ENCODE data around the gene GFER. TPM values are rescaled to one million over a fixed set of nuclear protein-coding genes. Genes with fewer than 3 reads are reported as not detected.
"Not testable (repeated sequence)": the region's sequence is repeated elsewhere in the genome, so short reads cannot be mapped to it uniquely, and the experiment has no call there.

The GFER gene
- total RNA-seq: 9.0 TPM

DNA sequence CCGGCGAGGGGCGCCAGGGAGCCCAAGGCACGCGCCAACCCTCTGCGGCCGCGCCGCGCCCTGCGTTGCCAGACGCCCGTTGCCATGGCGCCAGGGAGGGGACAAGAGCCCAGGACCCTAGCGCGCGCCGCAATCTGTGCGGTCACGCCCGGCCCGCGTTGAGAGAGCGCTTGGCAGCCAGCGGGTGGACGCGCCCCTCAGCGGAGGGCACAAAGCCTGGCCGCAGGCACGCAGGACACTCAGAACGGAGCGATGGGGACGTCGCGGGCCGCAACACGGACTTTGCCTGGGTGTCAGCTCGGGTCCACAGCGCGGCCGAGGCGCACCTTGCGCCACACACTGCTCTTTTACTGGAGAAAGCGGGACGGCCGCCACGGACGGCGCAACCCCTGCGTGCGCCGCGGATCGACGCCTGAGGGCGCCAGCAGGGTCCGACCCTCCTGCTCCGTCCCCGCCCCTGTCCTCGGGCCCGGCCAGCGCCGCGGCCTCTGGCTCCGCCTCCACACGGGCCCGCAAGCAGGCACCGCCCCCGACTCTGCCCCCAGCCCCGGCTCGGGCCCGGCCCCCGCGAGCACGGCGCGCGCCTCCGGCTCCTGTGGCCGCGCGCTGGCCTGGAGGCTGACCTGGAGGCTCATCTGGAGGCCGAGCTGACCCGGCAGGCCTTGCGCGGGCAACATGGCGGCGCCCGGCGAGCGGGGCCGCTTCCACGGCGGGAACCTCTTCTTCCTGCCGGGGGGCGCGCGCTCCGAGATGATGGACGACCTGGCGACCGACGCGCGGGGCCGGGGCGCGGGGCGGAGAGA is at the start of gene GFER:
TSS of gene GFER (plus strand) at position 650 of the 803 bp plus-strand sequence. CDS start at position 676, 26 bp downstream.
- H3K4me1 ChIP-seq (ENCODE audit: insufficient read depth, low read length): peaks cover 21% of the 10 kb centered on the region
- no peaks in the 10 kb centered on the region for H3K9me3 ChIP-seq (ENCODE audit: low read depth, low read length)
- peak within 1 kb of the TSS; percentile 56 for H3K4me3 ChIP-seq (ENCODE audit: low read length)
- peaks cover 42% of the 10 kb centered on the region for H3K27me3 ChIP-seq (ENCODE audit: insufficient read depth, low read length)

DNA sequence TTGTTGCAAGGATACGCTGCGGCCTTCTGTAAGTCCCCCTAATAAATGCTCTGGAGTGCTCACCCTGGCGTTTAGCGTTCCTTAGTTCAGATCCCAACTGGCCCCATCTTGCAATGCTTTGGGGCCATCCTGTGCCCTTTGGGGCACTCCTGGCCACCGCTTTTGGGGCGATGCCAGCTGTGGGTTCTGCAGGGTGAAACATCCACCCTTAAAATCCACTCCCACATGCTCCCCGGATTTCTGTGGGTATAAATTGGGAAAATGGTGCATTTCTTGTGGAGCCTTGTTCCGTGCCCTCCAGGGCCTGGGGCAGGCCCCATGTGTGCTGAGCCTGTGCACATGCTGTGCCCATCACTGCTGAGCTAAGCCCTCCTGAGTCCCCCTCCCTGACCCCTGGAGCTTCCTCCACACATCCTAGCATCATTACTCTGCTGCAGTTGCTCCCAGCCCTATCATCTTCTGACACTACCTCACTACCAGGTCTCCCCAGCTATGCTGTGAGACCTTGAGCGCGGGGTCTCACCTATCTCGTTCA is 47.0 kb upstream of the GFER start:
- no peak overlapping the region for H3K4me3 ChIP-seq (ENCODE audit: low read length)

DNA sequence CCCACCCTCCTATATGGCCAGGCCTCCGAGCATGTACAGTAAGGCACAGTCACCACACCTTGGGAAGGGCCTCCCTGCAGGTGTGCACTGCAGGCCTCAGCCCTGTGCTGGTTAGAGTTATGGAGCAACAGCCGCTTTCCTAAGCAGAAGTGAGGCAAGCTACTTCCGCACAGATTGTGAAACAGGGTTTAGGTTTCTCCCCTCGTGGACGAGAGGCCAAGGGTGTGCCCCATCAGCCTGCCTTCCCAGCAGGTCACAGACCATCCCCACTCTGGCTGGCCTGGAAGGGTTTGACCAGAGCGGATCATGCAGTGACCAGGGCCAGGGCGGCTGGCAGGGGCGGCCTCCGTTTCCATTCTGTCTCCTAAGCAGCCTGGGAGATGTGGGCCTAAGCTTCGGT is 45.7 kb upstream of the GFER start:
- no peak overlapping the region for H3K4me3 ChIP-seq (ENCODE audit: low read length)
- no peaks in the 10 kb centered on the region for H3K27me3 ChIP-seq (ENCODE audit: insufficient read depth, low read length)
- peaks cover 66% of the 10 kb centered on the region for H3K4me1 ChIP-seq (ENCODE audit: insufficient read depth, low read length)
- H3K9me3 ChIP-seq (ENCODE audit: low read depth, low read length): no peaks in the 10 kb centered on the region

More for the DNA sequence above, 47.0 kb upstream of the GFER start:
- Histone ChIP-seq H3K27me3 (ENCODE audit: insufficient read depth, low read length) (no peaks in the 10 kb centered on the region), H3K4me1 (ENCODE audit: insufficient read depth, low read length) (peaks cover 58% of the 10 kb centered on the region), H3K9me3 (ENCODE audit: low read depth, low read length) (no peaks in the 10 kb centered on the region)

DNA sequence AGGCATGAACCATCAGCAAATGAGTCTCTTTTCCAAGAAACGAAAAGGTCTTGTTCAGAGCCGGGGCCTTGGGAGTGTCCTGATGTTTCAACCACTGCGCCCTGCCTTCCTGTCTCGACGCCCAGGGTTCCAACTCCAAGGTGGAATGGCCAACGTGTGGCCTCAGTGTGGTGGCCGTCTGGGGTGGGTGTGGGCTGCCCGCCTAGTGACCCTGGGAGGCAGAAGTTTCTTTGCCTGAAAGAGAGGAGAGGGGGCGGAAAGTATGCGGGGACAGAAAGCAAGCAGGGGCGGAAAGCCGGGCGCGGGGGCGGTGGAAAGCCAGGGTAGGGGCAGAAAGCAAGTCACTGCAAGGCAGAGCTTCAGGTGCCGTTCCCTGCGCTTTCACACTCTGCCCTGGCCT is 45.1 kb upstream of the GFER start:
- Histone ChIP-seq H3K4me3 (ENCODE audit: low read length) (no peak overlapping the region), H3K27me3 (ENCODE audit: insufficient read depth, low read length) (no peaks in the 10 kb centered on the region), H3K4me1 (ENCODE audit: insufficient read depth, low read length) (peaks cover 72% of the 10 kb centered on the region), H3K9me3 (ENCODE audit: low read depth, low read length) (no peaks in the 10 kb centered on the region)

DNA sequence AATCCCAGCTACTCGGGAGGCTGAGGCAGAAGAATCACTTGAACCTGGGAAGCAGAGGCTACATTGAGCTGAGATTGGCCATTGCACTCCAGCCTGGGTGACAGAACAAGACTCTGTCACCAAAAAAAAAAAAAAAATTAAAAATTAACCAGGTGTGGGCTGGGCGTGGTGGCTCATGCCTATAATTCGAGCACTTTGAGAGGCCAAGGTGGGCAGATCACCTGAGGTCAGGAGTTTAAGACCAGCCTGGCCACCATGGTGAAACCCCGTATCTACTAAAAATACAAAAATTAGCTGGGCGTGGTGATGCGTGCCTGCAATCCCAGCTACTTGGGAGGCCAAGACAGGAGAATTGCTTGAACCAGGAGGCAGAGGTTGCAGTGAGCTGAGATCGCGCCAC is 44.2 kb upstream of the GFER start:
- H3K27me3 ChIP-seq (ENCODE audit: insufficient read depth, low read length); H3K9me3 ChIP-seq (ENCODE audit: low read depth, low read length); H3K4me3 ChIP-seq (ENCODE audit: low read length): not testable (repeated sequence)
- peaks cover 76% of the 10 kb centered on the region for H3K4me1 ChIP-seq (ENCODE audit: insufficient read depth, low read length)

DNA sequence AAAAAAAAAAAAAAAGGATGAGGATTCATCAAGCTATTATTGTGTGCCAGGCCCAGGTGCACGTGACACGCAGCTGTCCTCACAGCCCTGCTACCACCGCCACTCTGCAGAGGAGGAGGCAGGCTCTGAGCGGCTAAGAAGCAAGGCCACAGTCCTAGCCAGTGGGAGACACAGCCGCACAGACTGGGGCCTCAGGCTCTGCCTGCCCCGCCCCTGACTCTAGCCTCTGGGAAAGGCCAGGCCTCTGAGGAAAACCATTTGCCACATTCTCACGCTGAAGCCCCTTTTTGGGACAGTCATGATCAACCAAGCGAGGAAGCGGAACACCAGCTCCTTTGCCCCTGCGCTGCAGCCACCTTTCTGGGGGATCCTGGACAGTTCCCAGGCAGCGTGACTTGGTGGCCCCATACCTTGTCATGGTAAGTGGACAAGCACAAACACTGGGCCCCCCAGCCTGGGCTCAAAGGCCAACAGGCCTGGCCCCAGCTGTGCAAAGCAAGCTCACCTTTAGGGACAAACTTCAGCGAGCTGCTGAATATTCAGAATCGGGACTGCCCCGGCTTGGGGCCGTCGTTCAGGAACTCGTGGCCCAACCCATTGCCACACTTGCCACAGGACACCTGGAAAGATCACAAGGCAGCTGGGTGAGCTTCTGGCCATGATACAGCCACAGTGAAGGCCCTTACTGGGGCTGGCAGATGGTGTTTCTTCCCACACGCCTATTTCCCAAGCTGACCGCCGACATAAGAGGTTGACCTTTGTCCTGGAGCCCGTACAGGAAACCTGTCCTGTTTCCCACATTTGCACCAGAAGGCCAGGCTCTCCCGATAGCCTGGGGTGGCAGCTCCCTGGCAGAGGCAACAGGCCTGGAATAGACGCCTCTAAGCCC is 43.5 kb upstream of the GFER start:
- peak overlapping the region; percentile 68 for H3K4me3 ChIP-seq (ENCODE audit: low read length)
- H3K4me1 ChIP-seq (ENCODE audit: insufficient read depth, low read length): peaks cover 74% of the 10 kb centered on the region
- no peaks in the 10 kb centered on the region for H3K9me3 ChIP-seq (ENCODE audit: low read depth, low read length)
- no peaks in the 10 kb centered on the region for H3K27me3 ChIP-seq (ENCODE audit: insufficient read depth, low read length)

DNA sequence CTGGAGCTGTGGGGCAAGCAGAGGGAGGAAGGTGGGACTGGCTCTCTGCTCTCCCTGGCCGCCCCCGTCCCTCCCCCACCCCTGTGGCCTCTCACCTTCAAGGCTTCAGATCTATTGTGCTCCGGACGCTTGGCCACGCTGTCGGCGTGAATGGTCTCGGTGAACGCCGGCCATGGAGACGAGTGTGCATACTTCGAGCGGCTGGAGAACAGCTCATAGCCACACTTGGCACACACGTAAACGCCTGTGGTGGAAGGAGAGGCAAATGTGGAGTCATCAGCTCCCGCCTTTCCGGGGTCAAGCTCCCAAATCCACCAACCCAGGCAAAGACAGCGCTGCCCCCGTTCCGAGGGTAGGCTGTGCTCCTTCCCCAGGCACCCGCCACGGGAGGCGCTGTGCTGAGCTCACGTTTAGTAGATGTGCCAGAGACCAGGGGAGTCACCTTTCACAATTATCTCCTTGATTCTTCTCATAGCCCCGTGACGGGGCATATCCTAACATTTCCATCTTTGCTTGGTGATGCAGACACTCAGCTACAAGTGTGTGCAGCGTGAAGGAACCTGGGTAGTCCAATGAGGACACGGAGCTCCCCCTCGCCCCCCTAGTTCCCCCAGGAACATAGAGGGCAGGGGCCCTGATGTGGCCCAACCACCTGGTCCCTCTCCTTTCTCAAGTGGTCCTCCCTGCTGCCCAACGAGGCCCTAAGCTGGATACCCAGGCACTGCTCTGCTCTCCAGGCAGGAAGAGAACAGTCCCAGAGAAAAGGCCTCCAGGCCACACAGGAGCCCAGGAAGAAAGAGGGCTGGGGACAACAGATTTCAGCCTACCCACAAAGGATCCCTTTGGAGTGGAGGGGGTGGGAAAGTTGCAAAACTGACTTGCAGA is 42.6 kb upstream of the GFER start:
- no peaks in the 10 kb centered on the region for H3K27me3 ChIP-seq (ENCODE audit: insufficient read depth, low read length)
- peaks cover 70% of the 10 kb centered on the region for H3K4me1 ChIP-seq (ENCODE audit: insufficient read depth, low read length)
- H3K4me3 ChIP-seq (ENCODE audit: low read length): peak overlapping the region; percentile 68
- H3K9me3 ChIP-seq (ENCODE audit: low read depth, low read length): no peaks in the 10 kb centered on the region

DNA sequence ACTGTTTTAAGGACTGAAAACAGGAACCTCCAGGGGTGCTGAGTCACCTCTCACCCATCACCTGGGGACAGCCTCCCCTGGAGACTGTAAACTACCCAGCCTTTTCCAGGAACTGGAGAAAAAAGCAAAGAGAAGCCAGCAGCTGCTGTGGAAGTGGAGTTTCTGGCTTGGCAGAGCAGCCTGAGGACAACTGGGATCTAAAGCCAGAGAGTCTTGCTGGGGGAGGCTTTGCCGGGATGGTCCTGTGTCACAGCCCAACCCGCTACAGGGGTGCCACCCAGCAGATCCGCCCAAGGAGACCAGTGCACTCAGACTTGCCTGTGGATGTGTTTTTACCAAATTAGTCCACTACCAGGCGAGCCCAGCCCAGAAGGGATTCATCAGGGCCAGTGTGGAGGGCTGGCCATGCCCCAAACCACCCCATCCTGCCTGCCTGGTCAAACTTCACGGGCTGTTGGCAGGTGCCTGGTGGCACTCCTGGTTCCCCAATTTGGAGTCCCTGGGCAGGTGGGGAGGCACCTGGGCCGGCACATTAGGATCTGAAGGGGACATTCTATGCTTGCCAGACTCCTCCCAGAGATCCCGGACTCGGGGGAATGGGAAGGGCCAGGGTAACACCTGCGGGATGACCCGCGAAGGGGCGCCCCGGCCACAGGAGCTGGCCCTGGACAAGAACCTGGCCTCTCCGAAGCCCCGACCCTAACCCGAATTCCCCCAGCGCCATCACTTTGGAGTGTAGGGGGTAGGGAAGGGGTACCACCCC is 41.8 kb upstream of the GFER start:
- Histone ChIP-seq H3K4me1 (ENCODE audit: insufficient read depth, low read length) (peaks cover 64% of the 10 kb centered on the region), H3K9me3 (ENCODE audit: low read depth, low read length) (no peaks in the 10 kb centered on the region), H3K4me3 (ENCODE audit: low read length) (peak overlapping the region; percentile 68), H3K27me3 (ENCODE audit: insufficient read depth, low read length) (no peaks in the 10 kb centered on the region)

DNA sequence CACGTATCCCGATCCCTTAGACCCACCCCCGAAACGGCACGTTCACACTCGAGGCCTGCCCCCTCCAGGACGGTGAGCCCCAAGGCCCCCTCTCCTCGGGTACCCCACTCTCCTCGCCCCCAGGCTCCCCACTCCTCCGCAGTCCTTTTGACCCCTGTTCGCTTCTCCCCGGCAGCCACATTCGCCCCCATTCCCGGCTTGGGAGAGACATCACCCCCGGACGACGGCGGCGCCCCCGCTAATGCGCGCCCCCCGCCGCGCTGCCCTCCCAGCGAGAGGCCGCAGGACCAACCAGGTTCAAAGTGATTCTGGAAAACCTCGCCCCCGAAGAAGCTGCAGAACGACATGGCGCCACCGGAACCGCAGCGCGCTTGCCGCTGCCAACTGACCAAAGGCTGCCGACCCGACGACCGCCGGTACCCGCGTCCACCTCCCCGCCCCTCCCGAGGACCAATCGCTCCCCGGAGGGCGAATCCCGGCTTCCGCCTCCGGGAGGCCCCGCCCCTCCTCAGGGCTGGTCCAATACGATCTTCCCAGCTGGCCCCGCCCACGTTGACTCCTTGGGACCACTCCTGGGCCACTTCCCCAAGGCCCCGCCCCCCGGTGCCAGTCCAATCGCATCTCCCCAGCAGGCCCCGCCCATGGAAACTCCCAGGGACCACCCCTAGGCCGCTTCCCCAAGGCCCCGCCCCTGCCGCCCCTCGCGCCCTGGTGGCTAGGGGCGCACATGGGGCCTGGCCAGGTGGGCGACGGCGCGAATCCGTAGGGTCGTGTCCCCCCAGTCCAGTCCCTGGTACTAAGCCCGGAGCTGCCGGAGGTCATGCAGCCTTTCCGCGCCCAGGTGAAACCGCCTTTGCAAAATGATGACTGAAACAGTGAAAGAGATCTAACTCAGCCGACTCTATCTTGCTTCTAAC is 40.9 kb upstream of the GFER start, which contains the start of gene MSRB1:
TSS of gene MSRB1 (minus strand) at position 390 of the 917 bp plus-strand sequence. CDS start at position 347, 43 bp downstream.
- Histone ChIP-seq H3K27me3 (ENCODE audit: insufficient read depth, low read length) (no peaks in the 10 kb centered on the region), H3K9me3 (ENCODE audit: low read depth, low read length) (no peaks in the 10 kb centered on the region), H3K4me1 (ENCODE audit: insufficient read depth, low read length) (peaks cover 56% of the 10 kb centered on the region), H3K4me3 (ENCODE audit: low read length) (peak within 1 kb of the TSS; percentile 68)

DNA sequence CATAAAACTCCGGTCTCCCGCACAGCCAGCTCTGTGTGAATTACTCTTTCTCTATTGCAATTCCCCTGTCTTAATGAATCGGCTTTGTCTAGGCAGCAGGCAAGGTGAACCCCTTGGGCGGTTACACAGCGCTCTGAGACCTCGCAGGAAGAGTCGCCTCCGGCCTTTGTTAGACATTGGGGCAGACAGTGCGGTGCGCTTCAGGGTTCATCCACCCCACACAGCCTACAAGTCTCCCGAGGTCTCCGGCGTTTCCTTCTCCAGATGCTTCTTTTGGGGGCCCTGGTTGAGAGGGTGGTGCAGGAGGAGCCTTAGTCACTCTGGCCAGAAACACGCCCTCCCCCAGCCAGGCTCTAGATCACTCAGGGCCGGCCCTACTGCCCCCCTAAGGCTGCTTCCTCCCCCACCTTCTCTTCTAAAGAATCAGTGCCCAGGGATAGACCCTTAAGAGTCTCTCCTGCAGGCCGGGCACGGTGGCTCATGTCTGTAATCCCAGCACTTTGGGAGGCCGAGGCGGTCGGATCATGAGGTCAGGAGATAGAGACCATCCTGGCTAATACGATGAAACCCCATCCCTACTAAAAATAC is 39.3 kb upstream of the GFER start:
- peaks cover 40% of the 10 kb centered on the region for H3K4me1 ChIP-seq (ENCODE audit: insufficient read depth, low read length)
- H3K4me3 ChIP-seq (ENCODE audit: low read length): no peak overlapping the region
- no peaks in the 10 kb centered on the region for H3K9me3 ChIP-seq (ENCODE audit: low read depth, low read length)
- no peaks in the 10 kb centered on the region for H3K27me3 ChIP-seq (ENCODE audit: insufficient read depth, low read length)

DNA sequence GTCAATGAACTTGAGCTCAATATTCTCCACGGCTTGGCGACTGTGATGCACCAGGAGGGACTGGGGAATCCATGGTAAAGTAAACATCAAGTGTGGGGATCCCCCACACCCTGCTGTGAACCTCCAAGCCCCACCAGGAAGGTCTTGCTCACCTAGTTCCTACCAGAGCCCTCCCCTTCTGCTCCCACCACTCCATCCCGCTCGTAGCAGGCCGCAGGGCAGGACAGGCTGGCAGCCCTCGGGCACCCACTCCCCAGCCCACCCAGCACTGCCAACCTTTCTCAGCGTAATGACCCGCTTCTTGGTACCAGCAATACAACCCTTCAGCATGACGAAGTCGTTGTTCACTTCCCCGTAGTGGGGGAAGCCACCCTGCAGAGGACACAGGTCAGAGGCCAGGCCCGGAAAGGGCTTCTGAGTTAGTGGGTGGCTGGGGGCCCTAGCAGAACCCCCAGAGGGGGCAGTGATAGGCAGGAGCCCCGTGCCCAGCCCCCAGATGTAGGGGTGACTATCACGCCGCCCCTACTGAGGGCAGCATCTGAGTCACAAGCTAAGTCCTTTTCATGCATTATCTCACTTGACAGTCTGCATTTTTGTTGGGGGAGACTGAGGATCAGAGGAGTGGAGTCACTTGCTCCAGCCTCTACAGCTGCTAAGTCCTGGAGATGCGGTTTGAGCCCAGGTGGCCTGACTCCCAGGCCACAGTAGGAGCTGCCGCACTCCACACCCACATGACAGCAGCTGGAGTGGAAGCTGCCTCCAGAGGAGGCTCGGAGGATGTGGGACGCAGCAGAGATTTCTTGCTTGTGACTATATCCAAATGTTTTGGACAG is 38.2 kb upstream of the GFER start:
- H3K4me3 ChIP-seq (ENCODE audit: low read length): no peak overlapping the region
- H3K4me1 ChIP-seq (ENCODE audit: insufficient read depth, low read length): peaks cover 29% of the 10 kb centered on the region
- H3K27me3 ChIP-seq (ENCODE audit: insufficient read depth, low read length): no peaks in the 10 kb centered on the region
- no peaks in the 10 kb centered on the region for H3K9me3 ChIP-seq (ENCODE audit: low read depth, low read length)

Data from mononuclear cell (primary cell).